Esophagus muscularis mucosa (tissue), 3 donors: ENCODE results near the gene VIM.

Experiments used
- CTCF ChIP-seq, 3 experiments: fragments of 200-600 bp in 2 of 3; fragments of 450-650 bp in 1 of 3; sonication (generic) in 2 of 3; IDR thresholded peaks; one replicate each; pipeline ENCODE4 v1.5.1; 2017 to 2019; ENCODE audit warnings: antibody characterized with exemption in 3 of 3, mild to moderate bottlenecking in 2 of 3, moderate library complexity in 1 of 3
- EP300 ChIP-seq: sonication (generic); formaldehyde crosslinking; IDR thresholded peaks from one replicate; pipeline ENCODE4 v1.6.1; 2017; ENCODE audit warnings: antibody characterized with exemption

- TF ChIP-seq CTCF (IDR thresholded peaks at IDR 0.05) (peak in 1 of 3 experiments; percentile 13), EP300 (no peak)
Measured at GRCh38 chr10:17250736-17251135, 22.7 kb downstream of the VIM start.
